ENCODE measurements around the gene DUOX1. TPM values are rescaled to one million over a fixed set of nuclear protein-coding genes. Genes with fewer than 3 reads are reported as not detected.

DUOX1 gene
- total RNA-seq, 1 donor from 2014 or later: not detected

DNA sequence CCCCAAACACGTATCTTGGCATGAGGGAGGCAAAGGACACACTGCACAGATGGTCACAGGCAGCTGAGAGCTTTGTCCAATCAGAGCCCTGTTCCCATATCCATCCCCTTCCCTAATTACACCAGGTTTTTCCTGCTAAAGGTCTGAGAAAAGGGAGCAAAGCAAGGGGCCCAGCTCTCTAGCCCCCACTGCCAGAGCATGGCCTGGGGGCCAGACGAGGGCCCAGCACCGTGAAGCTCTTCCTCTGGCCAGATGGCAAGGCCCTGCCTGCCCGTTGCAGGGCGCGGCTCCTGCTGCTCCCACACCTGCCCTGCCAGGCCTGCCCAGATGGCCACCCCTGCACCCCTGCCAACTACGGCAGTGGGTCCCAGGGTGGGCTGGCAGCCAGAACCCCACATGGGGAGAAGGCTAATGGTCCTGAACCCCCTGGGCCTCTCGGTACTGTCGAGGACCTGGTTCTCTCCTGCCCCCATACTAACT lies 54.8 kb downstream of the DUOX1 start:
- TF ChIP-seq, protein P1, sequence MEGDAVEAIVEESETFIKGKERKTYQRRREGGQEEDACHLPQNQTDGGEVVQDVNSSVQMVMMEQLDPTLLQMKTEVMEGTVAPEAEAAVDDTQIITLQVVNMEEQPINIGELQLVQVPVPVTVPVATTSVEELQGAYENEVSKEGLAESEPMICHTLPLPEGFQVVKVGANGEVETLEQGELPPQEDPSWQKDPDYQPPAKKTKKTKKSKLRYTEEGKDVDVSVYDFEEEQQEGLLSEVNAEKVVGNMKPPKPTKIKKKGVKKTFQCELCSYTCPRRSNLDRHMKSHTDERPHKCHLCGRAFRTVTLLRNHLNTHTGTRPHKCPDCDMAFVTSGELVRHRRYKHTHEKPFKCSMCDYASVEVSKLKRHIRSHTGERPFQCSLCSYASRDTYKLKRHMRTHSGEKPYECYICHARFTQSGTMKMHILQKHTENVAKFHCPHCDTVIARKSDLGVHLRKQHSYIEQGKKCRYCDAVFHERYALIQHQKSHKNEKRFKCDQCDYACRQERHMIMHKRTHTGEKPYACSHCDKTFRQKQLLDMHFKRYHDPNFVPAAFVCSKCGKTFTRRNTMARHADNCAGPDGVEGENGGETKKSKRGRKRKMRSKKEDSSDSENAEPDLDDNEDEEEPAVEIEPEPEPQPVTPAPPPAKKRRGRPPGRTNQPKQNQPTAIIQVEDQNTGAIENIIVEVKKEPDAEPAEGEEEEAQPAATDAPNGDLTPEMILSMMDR (IDR thresholded peaks at IDR 0.05): no peak
- H3K9me3 Mint-ChIP-seq (ENCODE audit: unreplicated experiment): no peaks in the 10 kb centered on the region
- H3K36me3 Mint-ChIP-seq (ENCODE audit: unreplicated experiment): peaks cover 2% of the 10 kb centered on the region
- no peak overlapping the region for H3K27ac Mint-ChIP-seq (ENCODE audit: unreplicated experiment)
- H3K4me3 Mint-ChIP-seq (ENCODE audit: unreplicated experiment): no peak overlapping the region
- H3K4me1 Mint-ChIP-seq (ENCODE audit: unreplicated experiment): peaks cover 43% of the 10 kb centered on the region
- no peaks in the 10 kb centered on the region for H3K27me3 Mint-ChIP-seq (ENCODE audit: unreplicated experiment)
- no peak for DNase-seq (ENCODE audit: extremely low spot score, unreplicated experiment)

DNA sequence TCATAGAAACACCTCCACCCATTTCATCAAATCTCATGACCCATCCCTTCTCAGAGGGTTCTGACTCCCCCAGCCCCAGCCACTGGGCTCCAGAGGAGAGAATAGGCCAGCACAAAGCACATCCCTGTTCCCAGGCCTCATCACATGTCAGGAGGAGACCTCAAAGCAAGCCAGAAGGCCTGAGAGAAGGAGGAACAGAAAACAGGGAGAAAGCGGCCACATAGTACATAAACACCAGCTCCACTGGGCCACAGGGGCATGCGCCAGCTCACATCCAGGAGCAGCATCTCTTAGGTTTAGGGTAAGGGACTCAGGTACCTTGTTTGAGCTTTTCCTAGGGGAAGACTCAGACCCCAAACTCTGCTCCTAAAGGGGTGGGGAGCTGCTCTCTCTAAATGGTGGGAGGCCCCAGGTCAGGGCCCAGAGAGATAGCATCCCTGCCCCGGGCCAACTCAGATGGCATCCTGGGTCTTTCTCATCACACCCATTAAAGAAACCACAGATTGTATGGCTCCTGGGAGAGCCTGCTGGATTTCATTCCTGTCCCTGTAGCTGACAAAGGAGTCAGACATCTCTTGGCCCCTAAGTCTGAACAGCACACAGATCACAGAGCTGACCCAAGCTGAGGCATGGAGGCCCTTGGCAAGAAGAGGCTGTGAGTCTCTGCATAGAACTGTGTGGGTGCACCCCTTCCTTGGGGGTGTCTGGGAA lies 55.4 kb downstream of the DUOX1 start:
- peak overlapping the region; percentile 75 for H3K27ac Mint-ChIP-seq (ENCODE audit: unreplicated experiment)
- peaks cover 43% of the 10 kb centered on the region for H3K4me1 Mint-ChIP-seq (ENCODE audit: unreplicated experiment)
- H3K27me3 Mint-ChIP-seq (ENCODE audit: unreplicated experiment): peaks cover 3% of the 10 kb centered on the region
- H3K4me3 Mint-ChIP-seq (ENCODE audit: unreplicated experiment): peak overlapping the region; percentile 80
- TF ChIP-seq, protein P1 (IDR thresholded peaks at IDR 0.05): no peak
- peaks cover 2% of the 10 kb centered on the region for H3K36me3 Mint-ChIP-seq (ENCODE audit: unreplicated experiment)
- no peaks in the 10 kb centered on the region for H3K9me3 Mint-ChIP-seq (ENCODE audit: unreplicated experiment)
- DNase-seq (ENCODE audit: extremely low spot score, unreplicated experiment): no peak

DNA sequence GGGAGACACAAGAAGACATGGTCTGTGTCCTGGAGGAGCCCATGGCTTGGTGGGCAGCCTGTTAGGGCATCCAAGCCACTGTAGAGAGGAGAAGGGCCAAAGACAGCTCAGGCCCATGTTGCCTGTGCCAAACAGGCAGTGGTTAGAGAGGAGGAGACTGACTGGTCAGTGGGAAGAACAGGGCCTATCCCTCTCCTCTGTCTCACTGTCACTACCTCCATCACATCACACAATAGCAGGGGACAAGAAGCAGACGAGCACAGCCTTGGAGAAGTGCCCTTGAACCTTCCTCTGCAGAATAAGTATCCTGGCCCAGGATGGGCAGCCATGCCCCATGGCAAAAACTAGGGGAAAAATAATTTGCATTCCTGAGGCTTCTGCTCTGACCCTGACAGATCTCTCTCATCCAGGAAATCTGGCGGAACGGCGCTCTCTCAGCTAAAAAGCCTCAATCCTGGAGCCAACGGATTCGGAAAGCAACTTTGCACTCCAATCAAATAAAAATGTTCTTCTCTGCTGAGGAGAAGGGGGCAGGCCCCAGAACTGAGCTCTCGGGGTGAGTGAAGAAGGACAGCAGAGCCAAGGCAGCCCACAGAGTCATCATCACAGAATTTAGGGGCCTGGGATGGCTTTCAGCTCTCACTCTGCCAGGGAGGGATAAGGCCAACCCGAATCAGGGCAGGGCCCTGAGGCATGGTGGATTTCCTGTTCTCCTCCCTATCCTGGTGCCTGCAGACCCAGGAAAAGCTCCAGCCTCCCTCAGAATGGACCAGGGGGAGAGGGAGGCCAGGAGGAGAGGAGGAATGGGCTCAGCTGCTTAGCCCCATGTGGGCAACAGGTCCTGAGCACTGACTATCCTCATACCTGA lies 56.3 kb downstream of the DUOX1 start:
- peaks cover 7% of the 10 kb centered on the region for H3K27me3 Mint-ChIP-seq (ENCODE audit: unreplicated experiment)

DNA sequence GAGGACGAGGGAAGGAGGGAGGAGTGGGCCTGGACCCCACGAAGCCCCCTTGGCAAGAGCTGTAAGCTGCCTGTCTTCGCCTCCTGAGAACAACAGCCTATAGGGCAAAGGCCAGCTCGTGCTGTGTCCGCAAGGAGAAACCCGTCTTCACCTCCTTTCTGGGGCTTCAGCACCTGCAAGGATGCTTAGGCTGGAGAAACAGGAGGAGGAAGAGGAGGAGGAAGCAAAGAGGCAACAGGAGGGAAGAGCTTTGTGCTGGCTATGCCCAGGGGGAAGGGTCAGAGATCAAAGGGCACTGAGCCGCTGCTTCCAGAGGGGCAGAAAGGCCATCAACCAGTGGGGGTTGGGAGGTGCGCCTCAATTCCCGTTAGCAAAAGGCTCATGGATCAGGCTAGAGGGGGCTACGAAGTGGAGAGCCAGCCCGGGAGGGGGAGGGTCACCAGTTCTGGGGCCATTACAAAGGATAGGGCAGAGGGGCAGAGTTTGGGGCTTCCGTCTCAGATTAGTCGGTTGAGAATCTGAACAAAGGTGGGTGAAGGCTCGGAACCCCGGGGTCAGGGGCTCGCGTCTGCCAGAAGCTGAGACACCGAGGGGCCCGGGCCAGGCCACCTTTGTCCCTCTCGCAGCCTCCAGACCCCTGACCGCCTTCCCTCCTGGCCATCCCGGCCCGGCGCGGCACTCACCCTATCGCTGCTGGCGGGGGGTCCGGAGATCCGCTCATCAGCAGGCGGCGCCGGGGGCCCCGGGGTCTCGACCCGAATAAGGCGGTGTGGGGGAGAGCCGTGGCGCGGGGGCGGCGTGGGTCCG lies 57.2 kb downstream of the DUOX1 start:
- Mint-ChIP-seq H3K27me3 (ENCODE audit: unreplicated experiment) (peaks cover 7% of the 10 kb centered on the region), H3K4me3 (ENCODE audit: unreplicated experiment) (peak overlapping the region; percentile 80), H3K36me3 (ENCODE audit: unreplicated experiment) (peaks cover 2% of the 10 kb centered on the region), H3K27ac (ENCODE audit: unreplicated experiment) (peak overlapping the region; percentile 75), H3K4me1 (ENCODE audit: unreplicated experiment) (peaks cover 34% of the 10 kb centered on the region), H3K9me3 (ENCODE audit: unreplicated experiment) (no peaks in the 10 kb centered on the region)
- no peak for DNase-seq (ENCODE audit: extremely low spot score, unreplicated experiment)
- TF ChIP-seq, protein P1 (IDR thresholded peaks at IDR 0.05): no peak

More for the DNA sequence above, 56.3 kb downstream of the DUOX1 start:
- peak overlapping the region; percentile 75 for H3K27ac Mint-ChIP-seq (ENCODE audit: unreplicated experiment)
- peak overlapping the region; percentile 80 for H3K4me3 Mint-ChIP-seq (ENCODE audit: unreplicated experiment)
- H3K4me1 Mint-ChIP-seq (ENCODE audit: unreplicated experiment): peaks cover 41% of the 10 kb centered on the region
- no peak for DNase-seq (ENCODE audit: extremely low spot score, unreplicated experiment)
- TF ChIP-seq, protein P1 (IDR thresholded peaks at IDR 0.05): no peak
- H3K36me3 Mint-ChIP-seq (ENCODE audit: unreplicated experiment): peaks cover 2% of the 10 kb centered on the region
- H3K9me3 Mint-ChIP-seq (ENCODE audit: unreplicated experiment): no peaks in the 10 kb centered on the region

Measured in osteocyte (in vitro differentiated cells).